Measurements from ENCODE around the gene REEP5. TPM values are rescaled to one million over a fixed set of nuclear protein-coding genes. Genes with fewer than 3 reads are reported as not detected.
A peak's percentile ranks its signal among the peaks of the same experiment; 100 is the strongest.
"Not testable (repeated sequence)": the region's sequence is repeated elsewhere in the genome, so short reads cannot be mapped to it uniquely, and the experiment has no call there.

Gene REEP5
- total RNA-seq, 4 donors from 2014 or later: 74.2 to 90.1 (median 81.9) TPM

GRCh38 chr5:112960863-112961504, 39.0 kb upstream of the REEP5 start:
- ATAC-seq (ENCODE audit: low FRiP score) (no peak), DNase-seq (ENCODE audit: low spot score) (no peak)
- no peak for TF ChIP-seq CTCF (IDR thresholded peaks at IDR 0.05)

- ATAC-seq (ENCODE audit: low FRiP score) (no peak), DNase-seq (ENCODE audit: low spot score) (no peak)
- no peak for TF ChIP-seq CTCF (IDR thresholded peaks at IDR 0.05)
Observed at GRCh38 chr5:112960315-112960714, 38.3 kb upstream of the REEP5 start.

GRCh38 chr5:112959872-112960271, 37.8 kb upstream of the REEP5 start:
- not testable (repeated sequence) for ATAC-seq (ENCODE audit: low FRiP score); DNase-seq (ENCODE audit: low spot score)

GRCh38 chr5:112958093-112959088, 36.4 kb upstream of the REEP5 start:
- no peak for TF ChIP-seq CTCF (IDR thresholded peaks at IDR 0.05)
- no peak for DNase-seq (ENCODE audit: low spot score)
- peak; percentile 92 for ATAC-seq (ENCODE audit: low FRiP score)

GRCh38 chr5:112957036-112957808, 35.2 kb upstream of the REEP5 start:
- no peak for ATAC-seq (ENCODE audit: low FRiP score)
- no peak for DNase-seq (ENCODE audit: low spot score)

GRCh38 chr5:112956606-112957005, 34.6 kb upstream of the REEP5 start:
- TF ChIP-seq CTCF (IDR thresholded peaks at IDR 0.05): no peak
- no peak for ATAC-seq (ENCODE audit: low FRiP score)
- DNase-seq (ENCODE audit: low spot score): no peak

More at GRCh38 chr5:112957036-112957808, 35.2 kb upstream of the REEP5 start:
- no peak for TF ChIP-seq CTCF (IDR thresholded peaks at IDR 0.05)
